NCI-H2081 (cell line): ENCODE measurements around the gene GNL1.

Experiments
- DNase-seq, 2 experiments: peaks; one replicate each; lab custom pipeline; 2025; lab: John Stamatoyannopoulos, UW

Gene GNL1, protein sequence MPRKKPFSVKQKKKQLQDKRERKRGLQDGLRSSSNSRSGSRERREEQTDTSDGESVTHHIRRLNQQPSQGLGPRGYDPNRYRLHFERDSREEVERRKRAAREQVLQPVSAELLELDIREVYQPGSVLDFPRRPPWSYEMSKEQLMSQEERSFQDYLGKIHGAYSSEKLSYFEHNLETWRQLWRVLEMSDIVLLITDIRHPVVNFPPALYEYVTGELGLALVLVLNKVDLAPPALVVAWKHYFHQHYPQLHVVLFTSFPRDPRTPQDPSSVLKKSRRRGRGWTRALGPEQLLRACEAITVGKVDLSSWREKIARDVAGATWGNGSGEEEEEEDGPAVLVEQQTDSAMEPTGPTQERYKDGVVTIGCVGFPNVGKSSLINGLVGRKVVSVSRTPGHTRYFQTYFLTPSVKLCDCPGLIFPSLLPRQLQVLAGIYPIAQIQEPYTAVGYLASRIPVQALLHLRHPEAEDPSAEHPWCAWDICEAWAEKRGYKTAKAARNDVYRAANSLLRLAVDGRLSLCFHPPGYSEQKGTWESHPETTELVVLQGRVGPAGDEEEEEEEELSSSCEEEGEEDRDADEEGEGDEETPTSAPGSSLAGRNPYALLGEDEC

DNA sequence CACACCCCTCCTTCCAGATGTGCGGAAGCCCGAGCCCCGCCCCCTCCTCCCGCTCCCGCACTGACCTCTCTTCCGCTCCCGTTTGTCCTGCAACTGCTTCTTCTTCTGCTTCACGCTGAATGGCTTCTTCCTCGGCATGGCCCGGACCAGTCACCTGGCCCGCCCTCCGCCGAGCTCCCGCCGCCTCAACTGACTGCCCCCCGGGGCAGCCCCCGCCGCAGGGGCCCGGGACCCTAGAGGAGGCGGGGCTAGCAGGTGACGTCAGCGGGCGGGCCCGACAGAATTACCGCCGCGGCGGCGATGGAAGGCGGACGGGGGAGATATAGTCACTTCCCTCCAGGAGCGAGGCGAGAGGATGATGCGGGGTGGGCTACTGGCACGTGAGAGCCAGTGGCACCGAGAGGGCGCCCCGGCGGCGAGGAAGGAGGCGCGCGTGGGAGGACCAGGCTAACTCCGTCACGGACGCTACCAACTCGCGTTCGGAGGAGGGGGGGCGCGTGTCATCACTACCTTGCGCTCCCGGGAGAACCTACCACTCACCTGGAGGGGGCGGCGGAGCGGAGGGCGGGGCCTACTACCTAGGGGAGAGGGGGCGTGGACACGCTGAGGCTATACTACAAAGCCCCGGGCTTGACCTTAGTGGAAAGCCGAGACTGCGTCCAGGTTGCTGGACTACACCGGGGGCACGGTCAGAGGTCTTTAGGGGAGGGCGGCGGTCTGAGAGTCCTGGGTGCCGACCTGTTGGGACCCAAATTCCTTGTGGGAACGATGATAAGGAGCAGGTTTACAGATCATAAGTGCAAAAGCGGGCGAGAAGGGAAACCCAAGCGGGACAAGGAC is at the start of gene GNL1:
Gene GNL1, minus strand, starts transcription at position 424 of the 840 bp plus-strand sequence. Its CDS starts 286 bp downstream, at position 138.
- DNase-seq: peak; percentile 90 to 92

GRCh38 chr6:30603961-30604360 is 47.7 kb upstream of the GNL1 start:
- no peak for DNase-seq

GRCh38 chr6:30601815-30602641 is 45.7 kb upstream of the GNL1 start:
- no peak for DNase-seq

DNA sequence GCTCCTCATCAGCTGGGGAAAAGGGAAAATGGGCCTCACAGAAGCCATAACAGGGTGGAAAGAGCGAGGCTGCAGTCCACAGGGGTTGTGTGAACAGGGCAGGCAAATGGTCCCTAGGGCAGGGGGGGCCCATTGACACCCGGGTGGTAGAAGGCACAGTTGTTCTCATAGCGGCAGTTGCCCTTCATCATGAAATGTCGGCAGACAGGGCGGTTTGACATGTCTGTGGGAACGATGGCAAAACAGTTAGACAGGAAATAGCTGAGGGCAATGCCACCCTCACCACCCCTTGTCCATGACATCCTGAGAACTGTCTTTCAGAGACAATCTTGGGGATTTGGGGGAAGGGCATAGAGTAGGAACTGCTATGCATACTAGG is 45.1 kb upstream of the GNL1 start:
- no peak for DNase-seq

- DNase-seq: no peak
Measured at GRCh38 chr6:30600451-30600961, 44.2 kb upstream of the GNL1 start.

- DNase-seq: no peak
Measured at GRCh38 chr6:30599625-30600324, 43.5 kb upstream of the GNL1 start.

- DNase-seq: no peak
Measured at GRCh38 chr6:30598912-30599624, 42.8 kb upstream of the GNL1 start.

GRCh38 chr6:30597315-30598144 is 41.2 kb upstream of the GNL1 start:
- peak; percentile 66 to 68 for DNase-seq

DNA sequence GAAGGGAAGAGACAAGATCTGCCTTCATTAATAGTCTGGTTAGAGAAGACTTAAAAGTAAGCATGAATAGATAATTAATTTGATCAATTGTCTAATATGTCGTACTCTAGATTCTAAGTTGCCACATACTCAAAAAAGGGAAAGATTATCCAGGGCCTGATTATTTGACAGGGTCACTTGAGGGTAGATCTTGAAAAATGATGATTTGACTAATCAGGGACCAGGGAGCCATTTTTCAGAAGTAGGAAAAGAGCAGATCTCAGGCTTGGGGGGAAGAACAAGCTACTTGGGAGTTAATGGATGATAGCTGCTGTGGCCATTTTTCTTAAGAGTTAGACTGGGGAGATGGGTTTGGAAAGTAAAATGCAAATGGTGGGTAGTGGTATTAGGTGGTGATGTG is 36.0 kb upstream of the GNL1 start:
- DNase-seq: no peak

- no peak for DNase-seq
Measured at GRCh38 chr6:30591008-30591407, 34.7 kb upstream of the GNL1 start.

- DNase-seq: no peak
Measured at GRCh38 chr6:30590509-30590908, 34.2 kb upstream of the GNL1 start.

DNA sequence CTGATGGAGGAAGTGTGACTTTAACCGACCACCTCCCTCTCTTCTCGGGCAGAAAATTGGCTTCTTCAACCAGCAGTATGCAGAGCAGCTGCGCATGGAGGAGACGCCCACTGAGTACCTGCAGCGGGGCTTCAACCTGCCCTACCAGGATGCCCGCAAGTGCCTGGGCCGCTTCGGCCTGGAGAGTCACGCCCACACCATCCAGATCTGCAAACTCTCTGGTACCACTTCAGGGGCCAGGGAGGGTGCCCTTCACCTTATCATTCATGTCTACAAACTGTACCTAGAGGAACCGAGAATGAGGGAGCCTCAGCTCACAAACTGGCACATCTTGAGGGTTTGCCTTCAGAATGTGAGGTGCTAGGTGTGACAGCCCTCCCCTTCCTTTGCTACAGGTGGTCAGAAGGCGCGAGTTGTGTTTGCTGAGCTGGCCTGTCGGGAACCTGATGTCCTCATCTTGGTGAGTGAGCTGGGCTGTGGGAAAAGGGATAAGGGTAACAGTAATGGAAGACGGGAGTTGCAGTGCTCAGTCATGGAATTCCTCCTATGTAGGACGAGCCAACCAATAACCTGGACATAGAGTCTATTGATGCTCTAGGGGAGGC is 33.6 kb upstream of the GNL1 start:
- DNase-seq: no peak

- no peak for DNase-seq
Measured at GRCh38 chr6:30583921-30584320, 27.6 kb upstream of the GNL1 start.

- DNase-seq: no peak
Measured at GRCh38 chr6:30578051-30578450, 21.8 kb upstream of the GNL1 start.

DNA sequence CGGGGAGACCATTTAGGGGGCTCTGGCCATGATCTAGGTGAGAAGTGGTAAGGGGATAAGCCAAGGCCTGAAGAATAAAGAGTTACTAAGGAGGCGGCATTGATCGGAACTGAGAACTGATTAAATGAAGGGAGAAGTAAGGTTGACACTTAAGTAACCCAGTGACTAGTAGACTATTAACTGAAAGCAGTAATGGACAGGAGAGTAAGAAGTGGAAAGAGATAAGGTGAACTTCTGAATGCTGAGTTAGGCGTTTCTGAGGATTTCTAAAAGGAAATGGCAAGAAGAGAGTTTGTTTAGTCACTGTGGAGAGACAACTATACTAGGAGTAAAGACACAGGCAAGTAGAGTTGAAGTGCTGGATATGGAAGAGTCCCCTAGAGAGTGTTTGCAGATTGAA is 16.8 kb upstream of the GNL1 start:
- no peak for DNase-seq

DNA sequence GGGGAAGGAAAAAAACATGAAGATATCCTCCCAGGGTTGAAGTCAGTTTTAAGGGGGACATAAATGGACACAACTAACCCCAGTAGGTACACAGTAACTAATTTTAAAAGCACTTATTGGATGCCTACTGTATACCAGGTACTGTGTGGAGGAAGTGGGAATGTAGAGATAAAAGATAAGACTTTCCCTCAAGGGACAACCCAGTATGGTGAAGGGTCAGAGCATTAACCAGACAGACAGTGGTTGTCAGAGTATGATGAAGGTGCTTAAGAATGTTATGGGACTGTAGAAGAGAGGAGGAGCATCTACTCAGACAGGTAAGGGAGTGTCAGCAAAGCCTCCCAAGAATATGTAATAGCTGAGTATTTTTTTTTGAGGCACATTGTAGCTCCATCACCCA is 15.9 kb upstream of the GNL1 start:
- no peak for DNase-seq

DNA sequence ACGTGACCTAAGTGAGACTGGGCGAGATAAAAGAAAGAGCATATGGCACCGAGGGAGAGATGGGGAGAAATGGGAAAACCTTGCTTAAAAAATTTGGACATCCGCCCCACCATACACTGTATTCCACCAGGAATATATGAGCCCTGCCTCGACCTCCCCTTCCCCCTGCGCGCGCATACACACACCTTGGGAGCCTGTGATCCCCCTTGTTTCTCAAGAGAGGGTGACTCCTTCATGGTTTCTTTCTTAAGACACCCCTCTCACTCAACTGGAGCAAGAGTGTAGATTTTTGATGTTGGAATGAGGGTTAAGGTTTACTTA is 15.4 kb upstream of the GNL1 start:
- no peak for DNase-seq

- DNase-seq: peak; percentile 96
Measured at GRCh38 chr6:30571075-30571761, 14.9 kb upstream of the GNL1 start, which contains the start of gene ABCF1. Gene ABCF1 (plus strand): TSS chr6:30571442. CDS start chr6:30571488, 46 bp downstream.

DNA sequence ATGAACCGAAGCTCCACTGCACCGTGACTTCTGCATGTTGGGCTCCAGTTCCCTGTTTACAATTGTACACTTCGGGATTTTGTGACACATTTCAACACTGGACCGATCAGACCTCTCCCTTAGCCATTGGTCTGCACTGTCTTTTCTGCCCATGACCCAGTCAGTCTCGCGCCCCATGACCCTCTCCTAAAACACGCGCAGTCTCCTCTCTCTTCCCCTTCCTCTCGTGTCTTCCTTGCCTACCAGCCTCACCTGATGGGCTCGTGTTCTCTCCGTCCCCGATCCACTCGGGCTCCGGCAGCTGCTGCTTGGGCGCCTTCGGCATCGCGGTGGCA is 14.4 kb upstream of the GNL1 start:
- DNase-seq: no peak
